ENCODE data around the gene RC3H1. TPM values are rescaled to one million over a fixed set of nuclear protein-coding genes. Genes with fewer than 3 reads are reported as not detected.

The RC3H1 gene
- total and polyA plus RNA-seq, 10 of the 15 experiments (the other 5 are each of a cell fraction or from before 2014, with no cell fraction given): 1.4 to 33.9 (median 11.8) TPM

- Histone ChIP-seq H3K9ac (ENCODE audit: control insufficient read depth, insufficient read depth, low read length) (no peak overlapping the region), H3K79me2 (ENCODE audit: control insufficient read depth, insufficient read depth, low read length) (peaks cover 67% of the 10 kb centered on the region), H2AFZ (ENCODE audit: control insufficient read depth, low read depth, low read length) (no peak overlapping the region), H4K20me1 (ENCODE audit: control insufficient read depth, insufficient read depth) (no peaks in the 10 kb centered on the region; the same call in 1 of the 2 replicates), H3K4me1 (ENCODE audit: control insufficient read depth, insufficient read depth, low read length) (peaks cover 10% of the 10 kb centered on the region), H3K9me3 (replicated peaks; ENCODE audit: control insufficient read depth, insufficient read depth, low read length) (peaks cover 2% of the 10 kb centered on the region; the same call in 2 of the 3 replicates), H3K27ac (ENCODE audit: control insufficient read depth, insufficient read depth) (no peak overlapping the region), H3K36me3 (ENCODE audit: control insufficient read depth in 2 of 2, insufficient read depth in 2 of 2, low read length in 1 of 2) (peaks cover 0 to 2% of the 10 kb centered on the region in 2 experiments; a peak in 2 of 4 replicates), H3K4me3 (no peak overlapping the region), H3K27me3 (replicated peaks in 1 of 2; ENCODE audit: control insufficient read depth in 2 of 2, insufficient read depth in 2 of 2, low read length in 1 of 2) (no peaks in the 10 kb centered on the region), H3K4me2 (ENCODE audit: control insufficient read depth, insufficient read depth) (no peak overlapping the region)
- ATAC-seq: no peak
- WGBS (ENCODE audit: insufficient coverage, insufficient replicate concordance, low lambda C conversion rate, missing lambda C conversion rate): 97% methylated on average over 2 of the region's 2 CpGs
- no peak for FAIRE-seq
- RAD21 ChIA-PET (ENCODE audit: unreplicated experiment): no interaction called here
- in situ Hi-C loops (cut with MboI) (no loop called here), intact Hi-C loops (cut with micrococcal nuclease; ENCODE audit: unreplicated experiment) (loop anchor here (5.0 to 10.0 kb wide), 2 partner anchors 143 to 149 kb away; partner anchors contain the start of genes GAS5, RABGAP1L and ZBTB37)
- TF ChIP-seq JUNB (IDR thresholded peaks at IDR 0.05): no peak
- no peak for TF ChIP-seq MEF2A (IDR thresholded peaks at IDR 0.05; ENCODE audit: insufficient read depth, low read depth, low read length)
- TF ChIP-seq CEBPB (IDR thresholded peaks at IDR 0.05; ENCODE audit: borderline replicate concordance in 1 of 2, low read depth in 2 of 2, low read length in 2 of 2): no peak
- no peak for TF ChIP-seq SIX5 (IDR thresholded peaks at IDR 0.05; ENCODE audit: low read depth, low read length, severe bottlenecking)
- no peak for TF ChIP-seq WRNIP1 (IDR thresholded peaks at IDR 0.05; ENCODE audit: borderline replicate concordance, low read depth, low read length)
- TF ChIP-seq BCLAF1 (IDR thresholded peaks at IDR 0.05): no peak
- no peak for TF ChIP-seq KAT2A (conservative IDR thresholded peaks at IDR 0.05; ENCODE audit: control insufficient read depth, low read depth, low read length)
- TF ChIP-seq PAX8 (IDR thresholded peaks at IDR 0.05): no peak
- no peak for TF ChIP-seq ATF7 (IDR thresholded peaks at IDR 0.05; ENCODE audit: low read depth)
- no peak for TF ChIP-seq POLR2AphosphoS2 (IDR thresholded peaks at IDR 0.05; ENCODE audit: low read depth, low read length)
- DNase-seq (ENCODE audit: low read depth, low spot score): no peak
- BruUV-seq (replicated peaks): no TSS peak
- CTCF ChIA-PET: no interaction called here
- POLR2A ChIA-PET: interaction anchor here (1.5 kb wide), 1 partner anchor 14 kb away, joined by 5 read pairs; the partner anchor contains the start of gene RC3H1
- SMC1A ChIA-PET (ENCODE audit: uncharacterized antibody, unreplicated experiment): interaction anchor here (1.7 kb wide), 1 partner anchor 13 kb away, joined by 4 read pairs; no protein-coding TSS in a partner anchor
Measured at GRCh38 chr1:174008269-174008668, 13.9 kb downstream of the RC3H1 start.
